HG03103 (cell line): Measurements from ENCODE around the gene PEX11G.

ENCODE experiments used
- ATAC-seq: cut with Tn5 transposase; IDR thresholded peaks from one replicate; pipeline ENCODE4 v1.9.1; 2021; ENCODE audit warnings: low read depth; ENCODE audit not compliant: unreplicated experiment

The PEX11G gene

GRCh38 chr19:7500811-7501450 is 12.1 kb upstream of the PEX11G start:
- ATAC-seq = no peak

- no peak for ATAC-seq
Measured at GRCh38 chr19:7497292-7497691, 8.5 kb upstream of the PEX11G start.

DNA sequence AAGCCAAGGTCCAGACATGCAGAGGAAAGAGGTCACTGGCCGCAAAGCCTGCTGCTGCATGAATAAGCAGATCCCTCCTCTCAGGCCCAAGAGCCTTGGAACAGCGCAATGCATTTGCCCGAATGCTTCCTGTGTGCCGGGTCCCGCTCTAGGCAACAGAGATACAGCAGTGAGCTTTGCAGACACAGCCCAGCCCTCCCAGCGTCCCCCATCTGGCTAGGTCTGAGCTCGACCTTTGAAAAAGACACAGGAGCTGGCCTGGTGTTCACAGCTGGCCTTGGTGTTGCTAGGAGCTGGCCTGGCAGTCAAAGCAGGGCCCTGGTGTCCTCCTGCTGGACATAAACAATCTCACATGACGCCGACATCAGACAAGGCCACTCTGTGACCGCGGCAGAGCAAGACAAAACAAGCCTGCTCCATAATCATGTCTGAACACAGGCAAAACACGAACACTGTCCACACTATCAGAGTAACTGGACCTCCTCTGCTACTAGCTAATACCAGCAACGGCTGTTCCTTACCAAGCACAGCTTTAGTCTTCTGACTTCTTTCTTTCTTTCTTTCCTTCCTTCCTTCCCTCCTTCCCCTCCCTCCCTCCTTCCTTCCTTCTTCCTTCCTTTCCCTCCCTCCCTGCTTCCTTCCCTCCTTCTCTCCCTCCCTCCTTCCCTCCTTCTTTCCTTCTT is 5.7 kb upstream of the PEX11G start:
- no peak for ATAC-seq

DNA sequence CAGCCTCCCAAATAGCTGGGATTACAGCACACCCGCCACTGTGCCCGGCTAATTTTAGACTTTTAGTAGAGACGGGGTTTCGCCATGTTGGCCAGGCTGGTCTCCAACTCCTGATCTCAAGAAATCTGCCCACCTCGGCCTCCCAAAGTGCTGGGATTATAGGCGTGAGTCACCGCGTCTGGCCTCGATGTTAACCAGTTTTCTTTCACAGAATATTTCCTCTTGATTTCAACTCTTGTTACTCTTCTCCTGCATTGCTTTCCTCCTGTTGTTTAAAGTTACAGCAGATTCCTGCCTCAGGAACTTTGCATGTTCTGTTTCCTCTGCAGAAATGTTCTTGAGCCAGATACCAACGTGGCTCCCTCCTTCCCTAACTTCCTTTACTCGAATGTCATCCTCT is 3.7 kb upstream of the PEX11G start:
- no peak for ATAC-seq

- no peak for ATAC-seq
Measured at GRCh38 chr19:7492142-7492541, 3.3 kb upstream of the PEX11G start.

GRCh38 chr19:7489609-7490044 is 792 bp upstream of the PEX11G start:
- ATAC-seq = no peak

GRCh38 chr19:7486923-7487322 is 1.9 kb downstream of the PEX11G start:
- ATAC-seq = no peak

DNA sequence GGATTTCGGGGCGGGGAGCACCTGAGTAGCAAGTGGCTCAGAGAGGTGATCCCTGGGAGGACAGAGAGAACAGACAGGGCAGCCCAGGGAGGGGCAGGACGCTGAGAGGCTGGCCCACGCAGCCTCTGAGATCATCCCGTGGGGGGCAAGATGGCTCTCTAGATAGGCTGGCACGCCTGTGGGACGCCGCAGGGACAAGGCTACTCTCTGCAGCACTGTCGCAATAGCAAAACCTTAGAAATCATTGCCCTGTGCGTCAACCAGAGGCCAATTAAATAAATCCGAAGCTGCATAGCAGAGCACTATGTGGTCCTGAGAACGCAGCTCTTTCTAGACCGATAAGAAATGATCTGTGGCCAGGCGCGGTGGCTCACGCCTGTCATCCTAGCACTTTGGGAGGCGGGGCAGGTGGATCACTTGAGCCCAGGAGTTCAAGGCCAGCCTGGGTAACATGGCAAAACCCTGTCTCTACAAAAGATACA is 5.1 kb downstream of the PEX11G start:
- no peak for ATAC-seq

DNA sequence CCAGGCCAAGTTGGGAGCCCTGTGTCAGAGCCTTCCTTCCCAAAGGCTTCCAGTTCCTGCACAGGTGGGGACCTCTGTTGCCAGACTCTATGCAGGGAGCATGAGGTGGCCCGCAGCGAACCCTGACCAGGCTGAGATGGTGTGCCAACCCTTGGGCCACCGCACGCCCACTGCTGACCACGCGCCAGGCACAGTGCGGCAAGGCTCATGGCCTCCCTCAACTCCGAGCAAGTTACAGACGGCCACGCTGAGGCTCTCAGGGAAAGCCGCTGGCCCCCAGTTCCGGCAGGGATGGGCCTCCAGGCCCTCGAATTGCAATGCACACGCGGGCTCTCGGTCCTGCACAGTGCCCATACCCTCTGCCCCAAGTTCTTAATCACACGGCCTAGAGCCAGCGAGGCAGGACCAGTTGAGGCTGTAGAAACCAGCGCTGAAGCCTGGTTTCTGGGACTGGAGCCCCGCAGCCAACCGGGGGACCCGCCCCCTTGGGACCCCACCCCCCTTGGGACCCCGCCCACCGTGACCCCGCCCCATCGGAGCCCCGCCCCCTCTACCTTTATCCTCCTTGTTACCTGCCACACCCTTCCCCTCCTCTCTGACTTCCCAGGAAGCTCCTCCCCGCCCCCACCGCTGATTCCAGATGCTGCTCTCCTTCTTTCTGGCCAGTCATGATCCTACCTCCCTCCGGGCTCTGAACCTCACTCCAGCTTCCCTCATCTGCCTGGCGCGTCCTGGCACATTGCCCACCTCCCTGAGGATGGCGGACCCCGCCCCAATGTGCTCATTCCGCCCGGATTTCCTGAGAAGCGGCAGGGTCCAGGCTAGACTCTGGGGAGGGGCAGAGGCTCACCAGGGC is 6.0 kb downstream of the PEX11G start:
- no peak for ATAC-seq

DNA sequence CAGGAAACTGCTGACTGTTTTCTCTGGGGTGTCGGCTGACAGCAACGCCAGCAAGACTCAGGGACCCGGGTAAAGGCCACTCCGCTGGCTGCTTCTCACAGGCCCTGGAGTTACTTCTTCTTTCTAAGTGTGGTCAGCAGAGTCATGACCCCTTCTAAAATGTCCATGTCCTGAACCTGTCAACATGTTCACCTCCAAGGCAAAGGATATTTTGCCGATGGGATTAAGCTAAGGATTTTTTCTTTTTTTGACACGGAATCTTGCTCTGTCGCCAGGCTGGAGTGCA is 7.9 kb downstream of the PEX11G start:
- no peak for ATAC-seq

- ATAC-seq = no peak
Measured at GRCh38 chr19:7480222-7480969, 8.4 kb downstream of the PEX11G start.

DNA sequence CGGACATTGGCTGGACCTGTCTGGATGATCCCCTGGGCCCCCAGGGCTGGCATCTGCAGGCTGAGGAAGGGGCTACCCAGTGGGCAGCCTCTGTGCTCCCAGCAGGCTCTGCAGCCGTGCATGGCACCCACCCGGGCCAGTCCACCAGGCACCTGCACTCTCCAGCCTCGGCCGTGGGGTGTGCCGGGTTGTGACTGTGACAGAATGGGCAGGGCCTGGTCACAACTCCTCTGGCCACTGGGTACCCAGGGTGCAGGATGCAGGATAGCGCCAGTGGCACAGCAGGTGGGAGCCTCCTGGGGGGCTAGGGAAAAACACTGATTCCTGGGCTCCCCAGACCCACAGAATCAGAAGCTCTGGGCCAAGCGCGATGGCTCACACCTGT is 10.0 kb downstream of the PEX11G start:
- ATAC-seq = no peak

GRCh38 chr19:7478173-7478842 is 10.5 kb downstream of the PEX11G start:
- ATAC-seq = no peak

DNA sequence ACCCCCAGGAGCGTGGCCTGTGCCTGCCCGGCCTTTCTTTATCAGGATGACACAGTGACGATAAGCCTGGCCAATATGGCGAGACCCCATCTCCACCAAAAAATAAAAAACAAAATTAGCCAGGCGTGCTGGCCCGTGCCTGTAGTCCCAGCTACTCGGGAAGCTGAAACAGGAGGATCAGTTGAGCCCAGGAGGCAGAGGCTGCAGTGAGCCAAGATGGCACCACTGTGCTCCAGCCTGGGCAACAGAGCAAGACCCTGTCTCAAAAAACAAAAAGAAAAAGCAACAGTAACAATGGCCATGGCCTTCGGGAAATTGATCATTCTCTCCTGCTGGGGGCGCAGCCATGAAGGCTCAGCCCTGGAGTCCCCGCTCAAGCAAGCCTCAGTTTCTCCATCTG is 11.1 kb downstream of the PEX11G start:
- ATAC-seq = no peak

DNA sequence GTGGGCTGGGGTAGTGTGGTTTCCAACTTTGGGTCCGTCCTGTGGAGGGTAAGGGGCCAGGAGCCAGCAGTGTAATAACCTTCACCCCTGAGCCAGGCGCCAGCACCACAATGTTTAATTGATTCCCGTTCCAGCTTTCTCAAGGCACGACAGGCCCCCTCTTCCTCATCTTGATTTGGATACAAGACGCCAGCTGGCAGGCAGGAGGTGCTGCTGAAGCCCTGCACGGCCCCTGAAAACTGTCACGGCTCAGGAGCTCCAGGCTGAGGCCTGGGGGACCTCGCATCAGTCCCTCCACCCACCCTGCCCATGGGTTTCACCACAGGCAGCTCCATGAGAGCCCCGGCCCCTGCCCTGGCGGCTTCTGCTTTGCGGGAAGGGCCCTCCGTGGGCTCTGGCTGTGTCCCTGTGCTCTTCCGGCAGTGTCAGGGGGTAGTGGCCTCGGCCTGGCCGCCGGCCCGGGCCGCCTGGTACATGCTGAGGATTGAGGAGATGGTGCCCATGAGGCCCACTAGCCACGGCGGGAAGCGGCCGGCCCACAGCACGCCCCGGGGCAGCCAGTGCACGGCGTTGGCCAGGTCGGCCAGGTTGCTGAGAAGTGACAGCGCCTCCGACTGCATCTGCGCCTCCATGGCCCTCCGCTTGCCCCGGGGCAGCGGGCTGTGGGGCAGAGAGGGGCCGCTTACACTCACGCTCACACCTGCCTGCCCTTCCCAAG is 11.9 kb downstream of the PEX11G start:
- ATAC-seq = no peak

- no peak for ATAC-seq
Measured at GRCh38 chr19:7476241-7476640, 12.6 kb downstream of the PEX11G start.

DNA sequence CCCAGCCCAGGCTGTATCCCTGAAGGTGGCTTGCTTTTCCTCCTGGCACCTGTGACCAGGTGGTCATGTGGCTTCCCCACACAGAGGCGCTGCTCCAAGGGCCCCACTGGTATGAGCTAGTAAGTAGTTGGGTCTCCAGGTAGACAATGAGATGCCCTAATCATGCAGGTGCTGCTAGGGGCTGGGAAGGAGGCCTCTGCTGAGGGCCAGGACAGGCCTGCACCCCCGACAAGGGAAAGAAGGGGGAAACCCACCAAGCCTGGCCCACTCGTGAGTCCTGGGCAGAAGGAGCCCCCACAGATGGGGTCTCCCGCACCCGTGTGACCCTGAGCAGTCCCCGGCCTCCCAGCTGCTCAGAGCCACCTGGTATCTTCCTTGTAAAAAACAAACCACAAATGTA is 13.2 kb downstream of the PEX11G start:
- ATAC-seq = no peak

DNA sequence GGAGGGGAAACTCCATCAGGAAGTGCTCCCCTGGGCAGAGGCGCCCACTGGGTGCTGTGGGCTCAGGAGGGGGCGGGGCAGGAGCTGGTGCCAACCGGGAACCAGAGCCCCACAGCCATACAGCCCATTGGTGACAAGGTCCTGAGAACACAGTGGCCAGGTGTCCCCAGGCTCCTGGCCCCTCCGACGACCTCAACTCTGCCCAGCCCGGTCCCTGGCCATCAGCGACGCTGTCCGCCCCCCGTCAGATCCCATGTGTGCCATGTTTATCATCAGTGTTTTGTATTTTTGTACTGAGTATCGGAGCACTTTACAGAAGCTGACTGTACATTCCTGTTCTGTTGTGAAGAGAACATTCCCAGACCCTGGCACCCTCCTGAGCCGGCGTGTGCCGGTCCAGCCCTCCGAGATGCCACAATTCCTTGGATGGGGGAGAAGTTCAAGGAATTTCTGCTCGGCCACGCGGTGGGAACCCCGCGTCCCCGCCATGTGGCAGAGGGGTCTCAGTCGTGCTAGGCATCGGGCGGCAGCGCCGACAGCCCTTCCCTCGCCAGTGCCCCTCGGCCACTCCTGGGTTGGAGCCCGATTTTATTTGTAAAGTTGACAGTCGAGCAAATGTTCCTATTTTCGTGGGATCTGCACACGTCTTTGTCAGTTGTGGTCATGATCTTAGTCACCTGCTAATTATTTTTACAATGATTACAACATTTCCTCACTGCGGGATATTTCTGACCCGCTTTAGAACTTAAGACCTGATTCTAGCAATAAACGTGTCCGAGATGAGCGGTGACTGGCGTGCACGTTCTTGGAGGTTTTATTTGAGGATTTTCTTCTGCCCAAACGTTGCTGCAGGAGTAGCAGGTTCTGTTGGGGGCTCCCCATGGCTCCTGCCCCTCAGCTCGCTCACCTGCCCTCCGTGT is 16.9 kb downstream of the PEX11G start:
- no peak for ATAC-seq
